H9 (cell line): ENCODE data around the gene VPS51. TPM values are rescaled to one million over a fixed set of nuclear protein-coding genes. Genes with fewer than 3 reads are reported as not detected.

Source experiments
- DNase-seq: peaks from one replicate; pipeline ENCODE4 v3.0.0-alpha.2; 2017
- H2AFZ ChIP-seq: one replicate; pipeline ENCODE4 v1.6.1; 2013; ENCODE audit warnings: mild to moderate bottlenecking, low read length, control low read depth, moderate library complexity
- H2AK5ac ChIP-seq: 2 replicates; pipeline ENCODE4 v1.6.1; 2013; ENCODE audit warnings: low read length, control low read depth, mixed read lengths; ENCODE audit not compliant: insufficient read length
- H2BK120ac ChIP-seq: one replicate; pipeline ENCODE4 v1.6.1; 2013; ENCODE audit warnings: low read depth, mild to moderate bottlenecking, low read length, control low read depth, inconsistent platforms; ENCODE audit not compliant: poor library complexity, severe bottlenecking
- H2BK12ac ChIP-seq: 2 replicates; pipeline ENCODE4 v1.6.1; 2013; ENCODE audit warnings: low read length, control low read depth, mixed read lengths, low read depth; ENCODE audit not compliant: insufficient read length
- H2BK15ac ChIP-seq: 2 replicates; pipeline ENCODE4 v1.6.1; 2013; ENCODE audit warnings: low read depth, low read length, control low read depth
- H2BK20ac ChIP-seq: one replicate; pipeline ENCODE4 v1.6.1; 2013; ENCODE audit warnings: low read depth, mild to moderate bottlenecking, low read length, control low read depth, inconsistent platforms; ENCODE audit not compliant: poor library complexity, severe bottlenecking
- H2BK5ac ChIP-seq: 2 replicates; pipeline ENCODE4 v1.6.1; 2013; ENCODE audit warnings: low read length, control low read depth, mixed read lengths; ENCODE audit not compliant: insufficient read length
- H3K14ac ChIP-seq: 2 replicates; pipeline ENCODE4 v1.6.1; 2013; ENCODE audit warnings: low read length, control low read depth; ENCODE audit not compliant: insufficient read depth
- H3K18ac ChIP-seq: 2 replicates; pipeline ENCODE4 v1.6.1; 2013; ENCODE audit warnings: low read depth, mild to moderate bottlenecking, mixed read lengths, low read length, control low read depth; ENCODE audit not compliant: insufficient read length
- H3K23ac ChIP-seq: 2 replicates; pipeline ENCODE4 v1.6.1; 2013; ENCODE audit warnings: low read length, control low read depth, mixed read lengths, low read depth; ENCODE audit not compliant: insufficient read length
- H3K23me2 ChIP-seq: 2 replicates; pipeline ENCODE4 v1.6.1; 2013; ENCODE audit warnings: low read depth, mild to moderate bottlenecking, mixed read lengths, low read length, control low read depth; ENCODE audit not compliant: insufficient read length, poor library complexity, severe bottlenecking
- H3K27ac ChIP-seq: 2 replicates; pipeline ENCODE4 v1.5.1; 2013; ENCODE audit warnings: low read length, control low read depth, mixed read lengths, low read depth; ENCODE audit not compliant: insufficient read length
- H3K27me3 ChIP-seq: 2 replicates; pipeline ENCODE4 v1.6.1; 2013; ENCODE audit warnings: low read length, control low read depth, inconsistent platforms; ENCODE audit not compliant: insufficient read depth
- H3K4ac ChIP-seq: 2 replicates; pipeline ENCODE4 v1.6.1; 2013; ENCODE audit warnings: low read depth, mild to moderate bottlenecking, control low read depth, inconsistent platforms, low read length, moderate library complexity
- H3K4me1 ChIP-seq: 2 replicates; pipeline ENCODE4 v1.6.1; 2013; ENCODE audit warnings: low read length, control low read depth, inconsistent platforms; ENCODE audit not compliant: insufficient read depth
- H3K4me2 ChIP-seq: 2 replicates; pipeline ENCODE4 v1.6.1; 2013; ENCODE audit warnings: low read length, control low read depth, mixed read lengths; ENCODE audit not compliant: insufficient read length, insufficient read depth
- H3K56ac ChIP-seq: 2 replicates; pipeline ENCODE4 v1.6.1; 2013; ENCODE audit warnings: low read depth, mild to moderate bottlenecking, mixed read lengths, low read length, control low read depth; ENCODE audit not compliant: insufficient read length
- H3K79me1 ChIP-seq: 2 replicates; pipeline ENCODE4 v1.6.1; 2013; ENCODE audit warnings: low read depth, mild to moderate bottlenecking, moderate library complexity, low read length, control low read depth, inconsistent platforms; ENCODE audit not compliant: insufficient read depth, poor library complexity, severe bottlenecking
- H3K79me2 ChIP-seq: 2 replicates; pipeline ENCODE4 v1.6.1; 2013; ENCODE audit warnings: low read length, control low read depth, inconsistent platforms; ENCODE audit not compliant: insufficient read depth
- H3K9ac ChIP-seq: 2 replicates; pipeline ENCODE4 v1.6.1; 2013; ENCODE audit warnings: low read length, control low read depth, mixed read lengths; ENCODE audit not compliant: insufficient read length; ENCODE audit errors: extremely low read depth
- H3K9me3 ChIP-seq: one replicate; pipeline ENCODE4 v1.6.1; 2013; ENCODE audit warnings: low read depth, low read length, inconsistent platforms; ENCODE audit not compliant: control insufficient read depth
- H3T11ph ChIP-seq: one replicate; pipeline ENCODE4 v1.6.1; 2013; ENCODE audit warnings: mild to moderate bottlenecking, low read length, control low read depth, inconsistent platforms
- H4K20me1 ChIP-seq: one replicate; pipeline ENCODE4 v1.6.1; 2013; ENCODE audit not compliant: control insufficient read depth, insufficient read length, insufficient read depth
- H4K5ac ChIP-seq: 2 replicates; pipeline ENCODE4 v1.6.1; 2013; ENCODE audit warnings: low read depth, mild to moderate bottlenecking, mixed read lengths, low read length, control low read depth; ENCODE audit not compliant: insufficient read length
- H4K8ac ChIP-seq: replicated peaks from 2 replicates; pipeline ENCODE4 v1.6.1; 2013; ENCODE audit warnings: low read length, control low read depth, mixed read lengths, low read depth; ENCODE audit not compliant: insufficient read length
- H4K91ac ChIP-seq: 2 replicates; pipeline ENCODE4 v1.6.1; 2013; ENCODE audit warnings: low read depth, mild to moderate bottlenecking, moderate library complexity, mixed read lengths, low read length, control low read depth; ENCODE audit not compliant: insufficient read length
- H3K27ac Mint-ChIP-seq, 3 experiments: 2 replicates in 2 of 3; 3 replicates in 1 of 3; pipeline ENCODE4 v1.8.0; 2020 to 2021; ENCODE audit warnings: mixed read lengths in 3 of 3, mild to moderate bottlenecking in 1 of 3, moderate library complexity in 1 of 3
- H3K27me3 Mint-ChIP-seq: 2 replicates; pipeline ENCODE4 v1.8.0; 2021; ENCODE audit warnings: low read depth, mild to moderate bottlenecking, moderate library complexity, mixed read lengths
- H3K36me3 Mint-ChIP-seq, 3 experiments: 2 replicates in 2 of 3; 3 replicates in 1 of 3; pipeline ENCODE4 v1.8.0; 2020 to 2021; ENCODE audit warnings: low read depth in 3 of 3, mixed read lengths in 3 of 3; ENCODE audit not compliant: insufficient read depth in 1 of 3
- H3K4me1 Mint-ChIP-seq, 2 experiments: 2 replicates each; pipeline ENCODE4 v1.8.0; 2020; ENCODE audit warnings: mixed read lengths in 2 of 2
- H3K4me3 Mint-ChIP-seq, 2 experiments: 2 replicates in 1 of 2; 3 replicates in 1 of 2; pipeline ENCODE4 v1.8.0; 2020 to 2021; ENCODE audit warnings: mild to moderate bottlenecking in 2 of 2, mixed read lengths in 2 of 2, moderate library complexity in 1 of 2
- H3K9me3 Mint-ChIP-seq, 2 experiments: 2 replicates in 1 of 2; 3 replicates in 1 of 2; pipeline ENCODE4 v1.8.0; 2020; ENCODE audit warnings: mild to moderate bottlenecking in 2 of 2, mixed read lengths in 2 of 2, moderate library complexity in 1 of 2
- whole genome bisulfite sequencing: extraction: QIAGEN DNeasy Blood & Tissue Kit; methylation state at CpG from one replicate; pipeline ENCODE4 v1.1.7; 2013; ENCODE audit warnings: missing lambda C conversion rate, low lambda C conversion rate, mixed read lengths; ENCODE audit not compliant: insufficient read length; ENCODE audit errors: extremely low coverage; 5-methylcytosine and 5-hydroxymethylcytosine counted together
- total RNA-seq: library from RNA; stranded (reverse); gene quantifications from 2 replicates; pipeline ENCODE4 v1.2.1, GENCODE V29; 2021
- TF ChIP-seq, protein P1 (sequence below): fragments of 200-600 bp; sonication (generic); conservative IDR thresholded peaks from 3 replicates; pipeline ENCODE4 v1.8.0; 2021; ENCODE audit warnings: antibody characterized with exemption, mild to moderate bottlenecking

The VPS51 gene
- total RNA-seq, 1 experiment from 2014 or later, result 94.7 TPM

- H3K36me3 Mint-ChIP-seq, result peaks cover 13 to 70% (median 61%) of the 10 kb centered on the region in 3 experiments; a peak in 6 of 7 replicates
- H3K56ac ChIP-seq, result no peak overlapping the region
Observed at GRCh38 chr11:65128182-65129145, 32.5 kb downstream of the VPS51 start.

More at GRCh38 chr11:65128182-65129145, 32.5 kb downstream of the VPS51 start:
- H3T11ph ChIP-seq, result no peak overlapping the region
- H2BK5ac ChIP-seq, result no peak overlapping the region
- H3K79me2 ChIP-seq, result no peaks in the 10 kb centered on the region
- H3K4me1 ChIP-seq, result no peaks in the 10 kb centered on the region
- no peak overlapping the region for H2BK20ac ChIP-seq
- H4K20me1 ChIP-seq, result no peaks in the 10 kb centered on the region
- no peak for DNase-seq
- peak overlapping the region in 1 of 3 experiments; percentile 36; a peak in 1 of 7 replicates for H3K27ac Mint-ChIP-seq
- H4K8ac ChIP-seq, result no peak overlapping the region
- H3K27me3 ChIP-seq, result no peaks in the 10 kb centered on the region
- no peak overlapping the region for H2BK120ac ChIP-seq
- no peak overlapping the region for H3K4me3 Mint-ChIP-seq
- H3K27me3 Mint-ChIP-seq, result no peaks in the 10 kb centered on the region
- H3K27ac ChIP-seq, result no peak overlapping the region
- no peak overlapping the region for H2BK15ac ChIP-seq
- no peak overlapping the region for H3K4me2 ChIP-seq
- TF ChIP-seq, protein P1, sequence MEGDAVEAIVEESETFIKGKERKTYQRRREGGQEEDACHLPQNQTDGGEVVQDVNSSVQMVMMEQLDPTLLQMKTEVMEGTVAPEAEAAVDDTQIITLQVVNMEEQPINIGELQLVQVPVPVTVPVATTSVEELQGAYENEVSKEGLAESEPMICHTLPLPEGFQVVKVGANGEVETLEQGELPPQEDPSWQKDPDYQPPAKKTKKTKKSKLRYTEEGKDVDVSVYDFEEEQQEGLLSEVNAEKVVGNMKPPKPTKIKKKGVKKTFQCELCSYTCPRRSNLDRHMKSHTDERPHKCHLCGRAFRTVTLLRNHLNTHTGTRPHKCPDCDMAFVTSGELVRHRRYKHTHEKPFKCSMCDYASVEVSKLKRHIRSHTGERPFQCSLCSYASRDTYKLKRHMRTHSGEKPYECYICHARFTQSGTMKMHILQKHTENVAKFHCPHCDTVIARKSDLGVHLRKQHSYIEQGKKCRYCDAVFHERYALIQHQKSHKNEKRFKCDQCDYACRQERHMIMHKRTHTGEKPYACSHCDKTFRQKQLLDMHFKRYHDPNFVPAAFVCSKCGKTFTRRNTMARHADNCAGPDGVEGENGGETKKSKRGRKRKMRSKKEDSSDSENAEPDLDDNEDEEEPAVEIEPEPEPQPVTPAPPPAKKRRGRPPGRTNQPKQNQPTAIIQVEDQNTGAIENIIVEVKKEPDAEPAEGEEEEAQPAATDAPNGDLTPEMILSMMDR, result no peak
- H2AK5ac ChIP-seq, result no peak overlapping the region
- peaks cover 1% of the 10 kb centered on the region for H3K23me2 ChIP-seq
- peaks cover 5% of the 10 kb centered on the region for H3K79me1 ChIP-seq
- no peak overlapping the region for H3K4ac ChIP-seq
- no peak overlapping the region for H3K9ac ChIP-seq
- H4K91ac ChIP-seq, result no peak overlapping the region
- H2AFZ ChIP-seq, result no peak overlapping the region
- no peaks in the 10 kb centered on the region for H3K9me3 ChIP-seq
- no peaks in the 10 kb centered on the region; a peak in 1 of 5 replicates for H3K9me3 Mint-ChIP-seq
- no peak overlapping the region for H2BK12ac ChIP-seq
- H3K18ac ChIP-seq, result no peak overlapping the region
- H4K5ac ChIP-seq, result no peak overlapping the region
- no peak overlapping the region for H3K14ac ChIP-seq
- H3K4me1 Mint-ChIP-seq, result peaks cover 6 to 9% of the 10 kb centered on the region in 2 experiments
- H3K23ac ChIP-seq, result no peak overlapping the region
- no CpG with 5 or more reads among the region's 15 CpGs for WGBS
